ENCODE measurements around the gene CR1.
"Not testable (repeated sequence)": the region's sequence is repeated elsewhere in the genome, so short reads cannot be mapped to it uniquely, and the experiment has no call there.

CR1 gene

DNA sequence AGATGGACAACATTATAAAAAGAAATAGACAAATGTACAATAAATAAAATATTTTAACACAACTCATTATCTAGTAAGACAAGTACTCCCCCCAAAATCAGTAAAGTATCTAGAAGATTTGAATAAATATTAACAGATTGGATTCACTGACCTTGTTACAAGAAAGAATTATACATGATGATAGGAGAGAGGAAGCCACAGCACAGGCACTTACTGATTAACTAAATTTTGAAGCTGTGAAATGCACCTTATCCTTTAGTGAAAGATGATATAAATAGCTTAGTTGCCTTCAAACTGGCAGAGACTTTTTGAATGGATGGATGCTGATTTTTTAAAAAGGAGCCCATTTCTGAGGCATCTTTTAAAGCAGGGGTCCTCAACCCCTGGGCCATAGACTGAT, 8.5 kb downstream of the CR1 start:
- no peak for DNase-seq

DNA sequence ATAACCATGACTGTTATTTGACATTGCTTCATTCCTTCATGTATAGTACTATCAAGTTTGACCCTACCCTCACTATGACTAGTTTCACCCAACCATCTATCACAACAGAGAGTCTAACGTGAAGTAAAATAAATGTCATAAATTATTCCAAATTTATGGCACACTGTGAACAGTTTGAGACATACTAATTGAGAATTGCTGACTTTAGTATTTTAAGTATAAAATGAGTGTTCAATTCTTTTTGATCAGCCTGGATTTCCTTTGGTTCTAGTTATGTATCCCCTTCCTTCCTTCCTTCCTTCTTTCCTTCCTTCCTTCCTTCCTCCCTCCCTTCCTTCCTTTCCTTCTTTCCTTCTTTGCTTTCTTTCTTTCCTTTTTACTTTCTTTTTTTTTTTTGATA, 14.5 kb downstream of the CR1 start:
- DNase-seq = no peak

DNA sequence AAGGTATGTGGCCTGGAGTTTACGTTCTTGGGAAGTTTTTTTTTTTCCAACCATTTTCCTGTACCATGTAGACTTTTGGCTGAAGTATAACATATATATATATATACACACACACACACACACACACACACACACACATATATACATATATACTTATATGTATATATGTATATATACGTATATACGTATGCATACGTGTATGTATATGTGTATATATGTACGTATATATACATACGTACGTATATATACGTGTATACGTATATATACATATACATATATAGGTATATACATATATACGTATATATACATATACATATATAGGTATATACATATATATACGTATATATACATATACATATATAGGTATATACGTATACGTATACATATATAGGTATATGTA, 18.9 kb downstream of the CR1 start:
- no peak for DNase-seq

DNA sequence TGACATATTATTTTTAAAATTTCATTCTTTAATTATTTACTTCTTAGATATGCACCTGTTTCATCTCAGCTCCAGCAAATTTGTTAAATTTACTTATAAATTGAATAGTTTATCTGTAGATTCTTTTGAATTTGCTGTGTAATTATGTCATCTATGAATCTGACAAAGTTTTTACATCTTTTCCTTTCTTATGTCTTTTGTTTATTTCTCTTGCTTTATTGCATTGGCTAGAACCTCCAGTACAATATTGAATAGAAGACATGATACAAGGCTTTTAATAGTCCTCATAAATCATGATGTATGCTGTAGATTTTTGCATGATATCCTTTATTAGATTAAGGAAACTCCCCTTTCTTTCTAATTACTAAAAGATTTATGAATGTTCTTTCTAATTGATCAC, 20.8 kb downstream of the CR1 start:
- DNase-seq = no peak

DNA sequence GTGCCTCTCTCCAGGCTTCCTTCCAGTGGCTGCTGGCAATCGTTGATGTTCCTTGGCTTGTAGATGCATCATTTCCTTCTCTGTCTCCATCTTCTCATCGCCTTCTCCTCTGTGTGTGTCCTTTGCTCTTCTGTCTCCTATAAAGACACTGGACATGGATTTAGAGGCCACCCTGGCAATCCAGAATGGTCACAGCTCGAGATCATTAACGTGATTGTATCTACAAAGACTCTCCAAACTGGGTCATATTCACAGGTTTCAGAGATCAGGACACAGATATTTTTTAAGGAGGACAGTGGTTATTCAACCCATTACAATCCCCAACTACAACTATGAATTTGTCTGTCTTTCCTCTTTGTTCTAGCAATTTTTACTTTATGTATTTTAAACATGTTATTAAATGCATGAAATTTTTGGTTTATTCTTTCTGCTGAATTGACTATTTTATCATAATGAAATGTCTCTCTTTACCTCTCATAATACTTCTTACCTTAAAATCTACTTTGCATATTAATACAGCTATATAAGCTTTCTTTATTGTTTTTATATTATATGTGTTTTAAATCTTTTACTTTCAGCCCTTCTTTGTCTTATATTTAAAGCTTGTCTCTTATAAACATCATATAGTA, 22.8 kb downstream of the CR1 start:
- DNase-seq = no peak

DNA sequence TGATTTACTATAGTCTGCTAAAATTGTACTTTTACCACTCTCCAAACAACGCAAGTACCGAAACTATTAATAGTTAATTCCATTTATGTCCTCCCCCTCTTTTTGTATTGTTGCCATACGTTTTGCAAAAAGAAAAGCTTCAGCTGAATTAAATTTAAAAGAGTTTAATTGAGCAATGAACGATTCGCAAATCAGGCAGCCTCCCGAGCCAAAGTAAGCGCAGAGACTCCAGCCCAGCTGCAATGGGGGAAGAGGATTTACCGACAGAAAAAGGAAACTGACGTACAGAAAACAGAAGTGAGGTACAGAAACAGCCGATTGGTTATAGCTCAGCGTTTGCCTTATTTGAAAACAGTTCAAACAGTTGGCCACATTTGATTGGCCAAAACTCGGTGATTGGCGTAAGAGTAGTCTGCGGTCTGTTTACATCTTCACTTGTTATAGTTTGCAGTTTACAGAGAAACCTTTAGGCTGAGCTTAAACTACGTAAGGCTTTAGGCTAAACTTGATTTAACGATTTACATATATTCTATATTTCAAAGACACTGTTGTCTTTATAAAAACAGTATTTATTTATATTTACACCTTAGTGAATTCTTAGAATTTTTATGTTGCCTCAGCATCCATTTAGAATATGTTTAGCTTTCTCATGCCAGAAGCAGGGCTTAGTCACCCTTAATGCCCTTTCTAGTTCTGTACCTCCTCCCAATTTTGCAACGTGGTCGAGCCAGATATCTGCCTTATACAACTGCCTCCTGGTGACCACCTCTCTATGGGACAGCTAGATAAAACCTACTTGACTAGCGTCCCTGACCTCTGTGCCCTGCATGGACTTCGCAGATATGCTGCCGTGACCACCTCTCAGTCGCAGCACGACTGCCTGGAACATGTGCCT, 23.8 kb downstream of the CR1 start:
- no peak for DNase-seq

DNA sequence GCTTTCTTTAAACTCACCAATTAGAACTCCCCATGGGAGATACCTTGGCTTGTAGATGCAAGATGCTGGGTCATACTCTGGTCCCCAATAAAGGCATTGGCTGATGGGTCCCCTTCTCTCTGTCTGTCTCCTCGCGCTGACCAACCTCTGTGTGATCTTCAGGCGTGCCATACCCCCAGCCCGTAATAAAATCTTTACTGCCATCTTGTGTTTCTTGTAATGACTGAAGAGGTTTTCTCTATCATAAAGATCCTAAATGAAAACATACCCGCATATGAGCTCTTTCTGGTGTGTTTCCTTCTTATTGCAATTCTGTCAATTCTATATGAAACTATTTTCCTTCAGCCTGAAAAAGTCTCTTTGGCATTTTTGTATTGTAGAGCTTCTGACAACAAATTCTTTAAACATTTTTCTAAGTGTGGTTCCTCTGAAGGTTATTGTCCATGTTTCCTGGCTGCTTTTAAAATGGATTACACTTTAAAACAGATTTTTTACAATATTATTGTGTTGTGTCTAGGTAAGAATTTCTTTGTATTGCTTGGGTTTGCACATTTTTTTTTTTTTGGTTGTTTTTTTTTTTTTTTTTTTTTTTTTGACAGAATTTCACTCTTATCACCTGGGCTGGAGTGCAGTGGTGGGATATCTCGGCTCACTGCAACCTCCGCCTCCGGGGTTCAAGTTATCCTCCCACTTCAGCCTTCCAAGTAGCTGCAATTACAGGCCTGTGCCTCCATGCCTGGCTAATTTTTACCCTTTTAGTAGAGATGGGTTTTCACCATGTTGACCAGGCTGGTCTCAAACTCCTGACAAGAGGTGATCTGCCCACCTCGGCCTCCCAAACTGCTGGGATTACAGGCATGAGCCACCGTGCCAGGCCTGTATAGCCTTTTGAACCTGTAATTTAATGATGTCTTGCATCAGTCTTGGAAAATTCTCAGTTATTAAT, 24.7 kb downstream of the CR1 start:
- DNase-seq = not testable (repeated sequence)

DNA sequence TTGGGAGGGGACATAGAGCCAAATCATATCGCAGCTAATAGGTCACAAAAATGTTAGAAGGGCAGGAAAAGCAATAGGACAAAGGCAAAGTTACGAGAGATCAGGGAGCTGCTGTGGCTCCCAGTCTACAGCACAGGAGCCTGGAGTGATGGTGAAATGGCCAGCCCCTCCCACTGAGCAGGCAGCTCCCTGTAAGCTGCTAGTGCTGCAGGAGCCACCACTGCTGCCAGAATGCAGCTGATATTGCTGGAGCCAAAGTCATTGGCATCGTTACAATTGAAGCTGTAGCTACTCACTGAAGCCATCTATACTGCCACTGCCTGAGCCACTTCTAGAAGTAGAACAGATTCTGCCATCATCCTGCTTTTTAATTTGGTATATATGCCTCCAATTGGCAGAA, 29.3 kb downstream of the CR1 start:
- DNase-seq = not testable (repeated sequence)

DNA sequence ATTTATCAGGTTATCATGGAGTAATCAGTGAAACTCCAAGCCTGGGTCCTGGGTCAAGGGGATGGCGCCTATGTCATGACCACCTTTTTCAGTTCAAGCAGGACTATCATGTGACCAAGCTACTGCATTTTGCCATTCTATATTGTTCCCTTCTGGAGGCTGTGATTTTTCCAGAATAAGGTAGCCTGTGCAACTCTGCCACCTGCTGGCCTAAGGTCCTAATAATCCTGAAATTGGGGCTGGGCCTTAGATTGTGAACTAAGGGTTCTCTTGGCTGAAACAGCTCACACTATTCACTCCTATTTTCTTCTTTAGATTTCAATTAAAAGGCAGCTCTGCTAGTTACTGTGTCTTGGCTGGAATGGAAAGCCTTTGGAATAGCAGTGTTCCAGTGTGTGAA, 32.4 kb downstream of the CR1 start:
- DNase-seq = not testable (repeated sequence)

DNA sequence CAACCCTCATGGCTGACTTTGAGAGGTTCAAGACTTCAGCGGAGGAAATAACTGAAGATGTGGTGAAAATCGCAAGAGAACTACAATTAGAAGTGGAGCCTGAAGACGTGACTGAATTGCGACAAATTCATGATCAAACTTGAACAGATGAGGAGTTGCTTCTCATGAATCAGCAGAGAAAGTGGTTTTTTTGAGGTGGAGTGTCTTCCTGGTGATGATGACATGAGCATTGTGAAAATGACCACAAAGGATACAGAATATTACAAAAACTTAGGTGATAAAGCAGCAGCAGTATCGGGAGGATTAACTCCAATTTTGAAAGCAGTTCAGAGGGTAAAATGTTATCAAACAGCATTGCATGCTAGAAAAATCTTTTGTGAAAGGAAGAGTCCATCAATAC, 40.3 kb downstream of the CR1 start:
- DNase-seq = not testable (repeated sequence)

DNA sequence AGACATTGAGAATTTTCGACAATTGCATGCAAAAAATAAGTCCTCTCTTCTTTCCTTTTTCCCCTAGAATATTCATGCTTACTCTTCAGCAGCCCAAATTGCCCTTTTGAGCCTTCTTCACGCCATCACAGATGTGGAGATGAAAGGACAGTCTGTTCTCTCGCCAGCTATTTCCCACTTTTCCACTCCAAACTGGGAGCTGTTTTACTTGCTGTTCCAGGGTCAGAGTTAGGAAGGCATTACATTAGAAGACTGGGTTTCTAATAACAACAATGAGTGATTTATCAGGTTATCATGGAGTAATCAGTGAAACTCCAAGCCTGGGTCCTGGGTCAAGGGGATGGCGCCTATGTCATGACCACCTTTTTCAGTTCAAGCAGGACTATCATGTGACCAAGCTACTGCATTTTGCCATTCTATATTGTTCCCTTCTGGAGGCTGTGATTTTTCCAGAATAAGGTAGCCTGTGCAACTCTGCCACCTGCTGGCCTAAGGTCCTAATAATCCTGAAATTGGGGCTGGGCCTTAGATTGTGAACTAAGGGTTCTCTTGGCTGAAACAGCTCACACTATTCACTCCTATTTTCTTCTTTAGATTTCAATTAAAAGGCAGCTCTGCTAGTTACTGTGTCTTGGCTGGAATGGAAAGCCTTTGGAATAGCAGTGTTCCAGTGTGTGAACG, 50.9 kb downstream of the CR1 start:
- not testable (repeated sequence) for DNase-seq

DNA sequence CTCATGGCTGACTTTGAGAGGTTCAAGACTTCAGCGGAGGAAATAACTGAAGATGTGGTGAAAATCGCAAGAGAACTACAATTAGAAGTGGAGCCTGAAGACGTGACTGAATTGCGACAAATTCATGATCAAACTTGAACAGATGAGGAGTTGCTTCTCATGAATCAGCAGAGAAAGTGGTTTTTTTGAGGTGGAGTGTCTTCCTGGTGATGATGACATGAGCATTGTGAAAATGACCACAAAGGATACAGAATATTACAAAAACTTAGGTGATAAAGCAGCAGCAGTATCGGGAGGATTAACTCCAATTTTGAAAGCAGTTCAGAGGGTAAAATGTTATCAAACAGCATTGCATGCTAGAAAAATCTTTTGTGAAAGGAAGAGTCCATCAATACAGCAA, 58.9 kb downstream of the CR1 start:
- DNase-seq = not testable (repeated sequence)

DNA sequence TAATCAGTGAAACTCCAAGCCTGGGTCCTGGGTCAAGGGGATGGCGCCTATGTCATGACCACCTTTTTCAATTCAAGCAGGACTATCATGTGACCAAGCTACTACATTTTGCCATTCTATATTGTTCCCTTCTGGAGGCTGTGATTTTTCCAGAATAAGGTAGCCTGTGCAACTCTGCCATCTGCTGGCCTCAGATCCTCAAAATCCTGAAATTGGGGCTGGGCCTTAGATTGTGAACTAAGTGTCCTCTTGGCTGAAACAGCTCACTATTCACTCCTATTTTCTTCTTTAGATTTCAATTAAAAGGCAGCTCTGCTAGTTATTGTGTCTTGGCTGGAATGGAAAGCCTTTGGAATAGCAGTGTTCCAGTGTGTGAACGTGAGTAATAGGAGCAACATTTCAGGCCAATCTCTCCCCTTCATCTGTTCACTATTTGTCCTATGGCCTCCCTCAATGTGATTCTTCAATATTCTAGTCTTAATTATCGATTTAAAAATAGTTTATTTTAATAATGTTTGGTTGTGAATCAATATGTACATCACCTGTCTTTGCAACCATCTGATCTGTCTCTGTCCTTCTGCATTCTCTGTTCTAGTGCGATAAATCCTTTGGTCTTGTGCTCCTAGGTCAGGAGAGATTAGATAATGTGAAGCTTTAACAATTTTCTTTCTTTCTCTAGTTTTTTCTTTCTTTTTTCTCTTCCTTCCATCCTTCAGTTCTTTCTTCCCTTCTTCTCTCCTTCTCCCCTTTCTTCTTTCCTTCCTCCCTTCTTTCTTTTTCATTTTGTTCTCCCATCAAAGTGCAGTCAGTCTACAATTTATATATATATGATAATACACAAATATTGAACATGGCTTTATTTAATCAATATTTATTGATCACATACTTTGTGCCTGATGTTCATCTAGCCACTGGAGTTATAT, 69.8 kb downstream of the CR1 start:
- peak; percentile 31 to 32 for DNase-seq

DNA sequence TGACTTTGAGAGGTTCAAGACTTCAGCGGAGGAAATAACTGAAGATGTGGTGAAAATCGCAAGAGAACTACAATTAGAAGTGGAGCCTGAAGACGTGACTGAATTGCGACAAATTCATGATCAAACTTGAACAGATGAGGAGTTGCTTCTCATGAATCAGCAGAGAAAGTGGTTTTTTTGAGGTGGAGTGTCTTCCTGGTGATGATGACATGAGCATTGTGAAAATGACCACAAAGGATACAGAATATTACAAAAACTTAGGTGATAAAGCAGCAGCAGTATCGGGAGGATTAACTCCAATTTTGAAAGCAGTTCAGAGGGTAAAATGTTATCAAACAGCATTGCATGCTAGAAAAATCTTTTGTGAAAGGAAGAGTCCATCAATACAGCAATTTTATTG, 76.0 kb downstream of the CR1 start:
- not testable (repeated sequence) for DNase-seq

DNA sequence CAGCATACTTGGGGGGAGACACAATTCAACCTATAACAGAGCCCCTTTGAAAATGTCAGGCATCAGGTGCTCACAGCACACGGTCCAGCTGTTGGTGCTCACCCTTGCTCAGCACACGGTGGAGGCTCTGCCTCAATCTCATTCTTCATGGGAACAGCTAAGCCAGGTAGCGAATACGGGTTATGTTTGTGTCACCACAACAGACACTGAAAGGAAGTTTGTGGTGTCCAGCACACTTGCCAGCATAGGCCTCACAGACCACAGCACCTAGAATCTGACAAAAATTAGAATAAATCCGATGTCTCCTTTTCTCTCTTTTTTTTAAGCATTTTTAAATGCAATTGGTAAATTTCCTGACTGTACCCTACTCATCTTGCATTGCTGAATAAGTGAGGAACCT, 77.1 kb downstream of the CR1 start:
- not testable (repeated sequence) for DNase-seq

DNA sequence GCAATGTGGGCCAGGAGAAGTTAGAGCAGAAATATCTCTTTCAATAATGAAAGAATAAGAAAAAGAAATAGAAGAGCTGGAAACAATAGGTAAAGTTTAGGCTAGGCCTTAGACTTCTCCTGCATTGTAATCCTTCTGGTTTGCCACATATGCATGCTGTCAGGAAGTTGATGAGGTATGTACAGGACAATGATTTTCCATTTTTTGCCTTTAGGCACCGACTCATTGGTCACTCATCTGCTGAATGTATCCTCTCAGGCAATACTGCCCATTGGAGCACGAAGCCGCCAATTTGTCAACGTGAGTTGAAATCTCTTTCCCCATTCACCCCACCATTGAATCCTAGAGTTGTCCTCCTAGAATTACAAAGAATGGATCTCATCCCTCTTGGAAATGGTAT, 79.4 kb downstream of the CR1 start:
- DNase-seq = not testable (repeated sequence)

DNA sequence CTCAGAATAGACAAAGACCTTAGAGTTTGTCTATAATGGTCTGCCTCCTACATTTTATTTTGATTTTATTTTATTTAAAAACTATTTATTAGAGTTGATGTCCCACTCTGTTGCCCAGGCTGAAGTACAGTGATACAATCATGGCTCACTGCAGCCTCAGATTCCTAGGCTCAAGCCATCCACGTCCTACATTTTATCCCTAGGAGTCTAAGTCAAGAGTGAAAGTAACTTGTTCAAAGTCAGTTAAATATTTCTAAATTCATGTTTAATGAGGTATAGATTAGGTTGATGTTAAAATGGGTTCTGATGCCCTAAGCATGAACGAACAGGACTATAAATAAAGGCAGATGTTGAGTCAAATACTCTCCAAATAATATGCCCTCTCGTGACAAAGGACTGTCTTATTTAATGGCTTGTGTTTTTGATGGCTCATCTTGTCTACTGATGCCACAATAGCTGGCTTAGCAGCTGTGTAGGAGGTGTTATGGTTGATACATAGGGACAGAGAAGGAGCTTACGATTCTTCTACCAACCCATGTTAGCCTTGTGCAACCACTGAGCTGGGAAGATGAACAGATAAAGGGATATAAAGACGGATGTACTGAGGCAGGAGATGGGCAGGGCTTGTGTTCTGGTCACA, 83.0 kb downstream of the CR1 start:
- DNase-seq = no peak

DNA sequence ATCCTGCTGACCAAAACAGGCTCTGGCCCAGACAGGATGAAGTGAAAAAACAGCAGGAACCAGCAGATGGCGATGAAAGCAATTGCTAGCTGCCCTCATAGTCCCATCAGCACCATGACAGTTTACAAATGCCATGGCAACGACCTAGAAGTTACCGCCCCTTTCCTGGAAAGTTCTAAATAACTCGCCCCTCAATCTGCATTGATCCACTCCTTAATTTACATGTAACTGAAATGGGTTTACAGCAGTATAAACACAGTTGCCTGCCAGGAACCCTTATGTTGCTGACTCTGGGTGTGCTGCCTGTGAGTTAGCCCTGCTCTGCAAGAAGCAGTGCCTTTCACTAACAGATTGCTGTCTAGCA, 83.5 kb downstream of the CR1 start:
- peak; percentile 39 to 45 for DNase-seq

DNA sequence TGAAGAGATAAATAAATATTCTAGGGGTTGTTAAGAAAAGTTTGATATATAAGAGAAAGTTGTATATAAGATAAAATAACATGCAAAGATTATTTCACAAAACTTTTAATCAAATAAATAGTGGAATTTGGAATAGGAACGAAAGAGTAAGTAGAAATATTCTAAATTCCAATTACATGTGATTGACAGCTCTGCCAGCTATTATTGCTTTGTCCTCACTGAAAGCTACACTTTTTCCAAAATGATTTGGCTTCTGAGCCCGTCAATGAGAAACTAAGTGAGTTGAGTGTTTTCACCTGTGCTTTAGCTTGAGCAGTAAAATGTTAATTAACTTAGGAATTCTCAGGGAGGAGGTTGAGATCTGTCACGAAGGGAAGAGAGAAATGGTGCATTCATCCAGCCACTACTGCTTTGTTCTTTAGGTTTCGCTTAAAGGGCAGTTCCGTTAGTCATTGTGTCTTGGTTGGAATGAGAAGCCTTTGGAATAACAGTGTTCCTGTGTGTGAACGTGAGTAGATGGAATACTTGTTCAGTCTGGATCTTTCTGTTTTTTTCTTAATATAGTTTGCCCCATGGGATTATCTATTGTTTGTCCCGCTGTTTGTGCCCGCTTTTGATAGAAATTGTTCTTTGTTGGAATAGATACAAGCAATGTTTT, 85.7 kb downstream of the CR1 start:
- DNase-seq = no peak

DNA sequence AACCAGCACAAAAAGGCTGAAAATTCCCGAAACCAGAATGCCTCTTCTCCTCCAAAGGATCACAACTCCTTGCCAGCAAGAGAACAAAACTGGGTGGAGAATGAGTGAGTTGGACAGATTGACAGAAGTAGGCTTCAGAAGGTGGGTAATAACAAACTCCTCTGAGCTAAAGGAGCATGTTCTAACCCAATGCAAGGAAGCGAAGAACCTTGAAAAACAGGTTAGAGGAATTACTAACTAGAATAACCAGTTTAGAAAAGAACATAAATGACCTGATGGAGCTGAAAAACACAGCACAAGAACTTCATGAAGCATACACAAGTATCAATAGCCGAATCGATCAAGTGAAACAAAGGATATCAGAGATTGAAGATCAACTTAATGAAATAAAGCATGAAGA, 93.5 kb downstream of the CR1 start:
- not testable (repeated sequence) for DNase-seq

DNA sequence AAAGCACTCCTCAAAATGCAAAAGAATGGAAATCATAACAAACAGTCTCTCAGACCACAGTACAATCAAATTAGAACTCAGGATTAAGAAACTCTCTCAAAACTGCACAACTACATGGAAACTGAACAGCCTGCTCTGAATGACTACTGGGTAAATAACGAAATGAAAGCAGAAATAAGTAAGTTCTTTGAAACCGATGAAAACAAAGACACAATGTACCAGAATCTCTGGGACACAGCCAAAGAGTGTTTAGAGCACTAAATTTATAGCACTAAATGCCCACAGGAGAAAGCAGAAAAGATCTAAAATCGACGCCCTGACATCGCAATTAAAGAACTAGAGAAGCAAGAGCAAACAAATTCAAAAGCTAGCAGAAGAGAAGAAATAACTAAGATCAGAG, 95.2 kb downstream of the CR1 start:
- DNase-seq = not testable (repeated sequence)
